ENCODE results near the gene TEX22. TPM values are rescaled to one million over a fixed set of nuclear protein-coding genes. Genes with fewer than 3 reads are reported as not detected.
A peak's percentile ranks its signal among the peaks of the same experiment; 100 is the strongest.

Gene TEX22
- total and polyA plus RNA-seq, 8 donors = 0.96 to 3.0 (median 1.5) TPM

DNA sequence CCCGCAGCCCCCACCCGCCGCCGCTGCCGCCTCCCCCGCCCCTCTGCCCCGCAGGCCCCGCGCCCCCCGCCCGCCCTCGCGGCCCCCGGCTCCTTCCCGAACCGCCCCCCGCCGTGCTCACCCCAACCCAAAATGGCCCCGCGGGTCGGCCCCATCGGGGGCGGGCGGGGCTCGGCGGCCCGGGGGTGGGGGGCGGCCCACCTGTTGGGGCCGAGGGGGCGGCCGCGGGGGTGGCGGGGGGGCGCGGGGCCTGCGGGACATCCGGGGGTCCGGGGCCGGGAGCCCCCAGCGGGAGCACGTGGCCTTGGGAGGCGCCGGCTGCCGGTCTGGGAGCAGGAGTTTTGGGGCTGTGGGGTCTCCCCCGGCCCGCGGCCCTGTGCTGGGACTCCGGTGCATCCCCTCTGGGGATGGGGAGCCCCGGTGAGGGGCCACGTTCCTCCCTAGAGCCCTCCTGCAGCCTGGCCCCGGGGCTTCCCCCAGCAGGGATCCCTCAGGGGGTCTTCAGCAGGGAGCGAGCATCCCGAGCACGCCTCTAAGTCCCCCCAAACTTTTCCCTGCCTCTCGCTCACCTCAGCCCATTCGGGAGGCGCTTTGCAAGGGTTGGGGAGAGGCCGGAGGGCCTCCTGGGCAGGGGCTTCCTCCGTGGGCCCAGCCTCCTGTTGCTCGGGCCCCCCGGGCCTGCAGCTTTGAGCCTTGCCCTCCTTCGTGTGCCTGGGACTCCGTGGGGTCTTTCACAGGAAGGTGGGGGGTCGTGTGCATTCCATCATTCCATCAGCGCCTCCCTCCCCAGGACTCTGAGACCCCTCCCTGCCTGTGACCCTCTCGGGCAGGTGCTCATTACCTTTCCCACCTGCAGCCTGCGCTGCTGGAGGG is 22.0 kb downstream of the TEX22 start:
- Histone ChIP-seq H3K4me1 (peaks cover 19 to 33% of the 10 kb centered on the region in 2 donors), H3K27me3 (no peaks in the 10 kb centered on the region), H3K4me3 (peak overlapping the region; percentile 59 to 69), H3K9me3 (no peaks in the 10 kb centered on the region), H3K27ac (peak overlapping the region in 1 of 2 donors; percentile 37), H3K36me3 (peaks cover 0 to 4% of the 10 kb centered on the region in 2 donors)
- peak in 1 of 4 donors; percentile 80 for DNase-seq
- no peak for TF ChIP-seq CTCF (IDR thresholded peaks at IDR 0.05)
- intact Hi-C loops (cut with DNase I) = no loop called here
- ATAC-seq = no peak

GRCh38 chr14:105420974-105421674 is 22.8 kb downstream of the TEX22 start:
- peak overlapping the region; percentile 59 to 69 for H3K4me3 ChIP-seq
- no peak for TF ChIP-seq CTCF (IDR thresholded peaks at IDR 0.05)
- no peak for ATAC-seq
- no peaks in the 10 kb centered on the region for H3K27me3 ChIP-seq
- H3K4me1 ChIP-seq = peaks cover 19 to 32% of the 10 kb centered on the region in 2 donors
- peak in 1 of 4 donors; percentile 76 for DNase-seq
- H3K27ac ChIP-seq = peak overlapping the region in 1 of 2 donors; percentile 37
- peaks cover 0 to 8% of the 10 kb centered on the region in 2 donors for H3K36me3 ChIP-seq
- H3K9me3 ChIP-seq = no peaks in the 10 kb centered on the region
- intact Hi-C loops (cut with DNase I) = no loop called here

DNA sequence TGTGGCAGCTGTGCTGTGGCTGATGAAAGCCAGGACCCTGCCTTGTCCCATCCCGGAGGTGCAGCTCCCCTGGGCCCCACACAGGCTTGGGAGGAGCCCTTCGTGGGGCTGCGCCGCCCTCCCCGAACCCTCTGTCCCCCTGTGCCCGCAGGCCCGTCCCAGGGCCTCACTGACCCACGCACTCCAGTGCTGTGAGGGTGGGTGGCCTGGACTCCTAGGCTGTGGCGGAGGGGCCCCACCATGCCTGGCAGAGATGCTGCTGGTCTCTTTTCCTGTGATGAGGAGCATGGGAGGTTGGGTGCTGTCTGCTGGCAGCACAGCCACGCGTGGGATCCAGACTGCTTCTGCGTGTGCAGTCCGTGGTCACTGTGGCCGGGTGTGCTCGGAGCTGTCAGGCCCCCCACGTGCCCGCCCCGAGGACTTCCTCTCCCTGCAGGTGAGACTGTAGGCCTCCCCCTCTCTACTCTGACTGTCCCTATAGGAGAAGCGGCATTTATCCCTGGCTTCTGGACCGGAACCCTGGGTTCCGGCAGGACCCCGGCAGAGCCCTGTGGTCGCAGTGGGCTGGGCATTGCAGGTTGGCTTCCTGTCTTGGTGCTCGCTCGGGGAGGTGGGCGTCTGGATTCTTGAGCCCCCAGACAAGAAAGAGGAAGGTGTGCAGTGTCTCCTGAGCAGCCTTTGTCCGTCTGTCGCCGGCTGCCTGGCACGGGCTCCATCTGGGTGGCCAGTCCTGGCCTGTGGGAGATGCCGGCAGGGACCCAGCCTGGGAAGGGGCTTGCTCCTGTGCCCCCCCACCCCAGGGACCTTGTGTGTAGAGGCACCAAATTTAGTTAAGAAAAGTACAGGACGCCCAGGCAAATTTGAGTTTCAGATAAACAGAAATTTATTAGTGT is 23.6 kb downstream of the TEX22 start:
- Histone ChIP-seq H3K36me3 (peaks cover 0 to 16% of the 10 kb centered on the region in 2 donors), H3K27me3 (no peaks in the 10 kb centered on the region), H3K4me1 (peaks cover 19 to 32% of the 10 kb centered on the region in 2 donors), H3K9me3 (no peaks in the 10 kb centered on the region), H3K4me3 (peak overlapping the region in 1 of 2 donors; percentile 69), H3K27ac (peak overlapping the region in 1 of 2 donors; percentile 8)
- intact Hi-C loops (cut with DNase I) = no loop called here
- no peak for TF ChIP-seq CTCF (IDR thresholded peaks at IDR 0.05)
- ATAC-seq (no peak), DNase-seq (peak in 1 of 4 donors; percentile 65)

GRCh38 chr14:105422695-105423487 is 24.6 kb downstream of the TEX22 start:
- H3K4me3 ChIP-seq = no peak overlapping the region
- peaks cover 19 to 32% of the 10 kb centered on the region in 2 donors for H3K4me1 ChIP-seq
- H3K9me3 ChIP-seq = no peaks in the 10 kb centered on the region
- no peak for TF ChIP-seq CTCF (IDR thresholded peaks at IDR 0.05)
- ATAC-seq (peak; percentile 9), DNase-seq (peak in 1 of 4 donors; percentile 63)
- H3K27ac ChIP-seq = no peak overlapping the region
- H3K27me3 ChIP-seq = no peaks in the 10 kb centered on the region
- peaks cover 0 to 22% of the 10 kb centered on the region in 2 donors for H3K36me3 ChIP-seq
- intact Hi-C loops (cut with DNase I) = no loop called here

Data from left lung (tissue), 10 donors.